ENCODE results near the gene KRTAP10-3.
A peak's percentile ranks its signal among the peaks of the same experiment; 100 is the strongest.

The KRTAP10-3 gene

DNA sequence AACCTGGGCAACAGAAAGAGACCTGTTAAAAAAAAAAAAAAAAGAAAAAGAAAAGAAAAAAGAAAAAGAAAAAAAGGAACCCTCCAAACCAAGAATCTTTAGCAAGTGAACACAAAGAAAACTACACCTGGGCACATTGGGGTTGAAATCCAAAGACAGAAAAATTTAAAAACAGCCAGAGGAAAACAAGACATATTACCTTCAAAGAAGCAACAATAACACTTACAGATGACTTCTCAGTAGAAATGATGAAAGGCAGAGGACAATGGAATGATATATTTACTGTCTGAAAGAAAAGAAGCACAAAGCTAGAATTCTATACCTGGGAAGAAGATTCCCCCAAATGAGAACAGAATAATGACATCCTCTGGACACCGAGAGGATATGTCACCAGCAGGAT, 15.9 kb downstream of the KRTAP10-3 start:
- DNase-seq (ENCODE audit: low spot score) = no peak
- no peak overlapping the region for H3K4me3 ChIP-seq (ENCODE audit: low read length in 2 of 2)
- no peak overlapping the region for H3K18ac ChIP-seq (ENCODE audit: low read length)
- no peak overlapping the region for H3K4me2 ChIP-seq (ENCODE audit: insufficient read depth, low read length, poor library complexity, severe bottlenecking)
- H4K91ac ChIP-seq (ENCODE audit: low read depth, low read length, poor library complexity) = no peak overlapping the region
- H3K27ac ChIP-seq (replicated peaks; ENCODE audit: low read length) = no peak overlapping the region
- H3K4me1 ChIP-seq (ENCODE audit: control insufficient read depth in 2 of 2, insufficient read depth in 1 of 2, low read depth in 1 of 2, low read length in 2 of 2) = no peaks in the 10 kb centered on the region
- H3K27me3 ChIP-seq (ENCODE audit: control insufficient read depth in 3 of 3, insufficient read depth in 3 of 3, low read depth in 1 of 3, low read length in 3 of 3) = peaks cover 0 to 1% (median 0%) of the 10 kb centered on the region in 3 experiments
- H4K8ac ChIP-seq (ENCODE audit: low read depth, low read length) = no peak overlapping the region
- H3K9ac ChIP-seq (ENCODE audit: low read depth, low read length, poor library complexity) = no peak overlapping the region
- H2AFZ ChIP-seq (ENCODE audit: low read length) = no peak overlapping the region
- H3K4ac ChIP-seq (ENCODE audit: low read length) = no peak overlapping the region
- no peak overlapping the region for H2AK5ac ChIP-seq (ENCODE audit: low read depth, low read length)
- H3K23ac ChIP-seq (ENCODE audit: low read depth, low read length, poor library complexity) = no peak overlapping the region
- no peak overlapping the region for H3K14ac ChIP-seq (ENCODE audit: low read length)
- no peak overlapping the region for H2BK12ac ChIP-seq (ENCODE audit: low read length)
- no peak overlapping the region for H2BK15ac ChIP-seq (ENCODE audit: low read length)
- no peaks in the 10 kb centered on the region for H3K79me1 ChIP-seq (ENCODE audit: low read depth, low read length)
- H3K36me3 ChIP-seq (replicated peaks in 1 of 2; ENCODE audit: control insufficient read depth in 2 of 2, insufficient read depth in 2 of 2, low read length in 2 of 2) = no peaks in the 10 kb centered on the region
- H2BK5ac ChIP-seq (ENCODE audit: low read length) = no peak overlapping the region
- WGBS, 2 donors (ENCODE audit: extremely low coverage in 2 of 2, insufficient read length in 2 of 2, insufficient replicate concordance in 1 of 2) = no CpG with 5 or more reads among the region's 1 CpG
- H3K9me3 ChIP-seq (replicated peaks in 1 of 2; ENCODE audit: control insufficient read depth in 2 of 2, insufficient read depth in 1 of 2, low read depth in 1 of 2, low read length in 2 of 2) = peaks cover 3 to 11% of the 10 kb centered on the region in 2 donors
- no peak overlapping the region for H2BK120ac ChIP-seq (ENCODE audit: low read depth, low read length)

GRCh38 chr21:44540741-44541288, 17.8 kb downstream of the KRTAP10-3 start:
- H3K18ac ChIP-seq (ENCODE audit: low read length) = no peak overlapping the region
- H2BK5ac ChIP-seq (ENCODE audit: low read length) = no peak overlapping the region
- no peak overlapping the region for H3K4me2 ChIP-seq (ENCODE audit: insufficient read depth, low read length, poor library complexity, severe bottlenecking)
- H3K14ac ChIP-seq (ENCODE audit: low read length) = no peak overlapping the region
- no peak overlapping the region for H3K4me3 ChIP-seq (ENCODE audit: low read length in 2 of 2)
- WGBS, 2 donors (ENCODE audit: extremely low coverage in 2 of 2, insufficient read length in 2 of 2, insufficient replicate concordance in 1 of 2) = no CpG with 5 or more reads among the region's 11 CpGs
- H2AFZ ChIP-seq (ENCODE audit: low read length) = no peak overlapping the region
- H4K8ac ChIP-seq (ENCODE audit: low read depth, low read length) = no peak overlapping the region
- peak overlapping the region; percentile 46 for H2BK15ac ChIP-seq (ENCODE audit: low read length)
- no peak overlapping the region for H4K91ac ChIP-seq (ENCODE audit: low read depth, low read length, poor library complexity)
- no peak overlapping the region for H2BK12ac ChIP-seq (ENCODE audit: low read length)
- no peak for DNase-seq (ENCODE audit: low spot score)
- peaks cover 3 to 9% of the 10 kb centered on the region in 2 donors for H3K9me3 ChIP-seq (replicated peaks in 1 of 2; ENCODE audit: control insufficient read depth in 2 of 2, insufficient read depth in 1 of 2, low read depth in 1 of 2, low read length in 2 of 2)
- peak overlapping the region; percentile 27 for H3K9ac ChIP-seq (ENCODE audit: low read depth, low read length, poor library complexity)
- no peak overlapping the region for H3K27ac ChIP-seq (replicated peaks; ENCODE audit: low read length)
- H3K4ac ChIP-seq (ENCODE audit: low read length) = no peak overlapping the region
- no peak overlapping the region for H2BK120ac ChIP-seq (ENCODE audit: low read depth, low read length)
- no peaks in the 10 kb centered on the region for H3K4me1 ChIP-seq (ENCODE audit: control insufficient read depth in 2 of 2, insufficient read depth in 1 of 2, low read depth in 1 of 2, low read length in 2 of 2)
- H3K79me1 ChIP-seq (ENCODE audit: low read depth, low read length) = no peaks in the 10 kb centered on the region
- H3K23ac ChIP-seq (ENCODE audit: low read depth, low read length, poor library complexity) = no peak overlapping the region
- H2AK5ac ChIP-seq (ENCODE audit: low read depth, low read length) = peak overlapping the region; percentile 49
- peaks cover 0 to 15% (median 0%) of the 10 kb centered on the region in 3 experiments for H3K27me3 ChIP-seq (ENCODE audit: control insufficient read depth in 3 of 3, insufficient read depth in 3 of 3, low read depth in 1 of 3, low read length in 3 of 3)
- no peaks in the 10 kb centered on the region for H3K36me3 ChIP-seq (replicated peaks in 1 of 2; ENCODE audit: control insufficient read depth in 2 of 2, insufficient read depth in 2 of 2, low read length in 2 of 2)

DNA sequence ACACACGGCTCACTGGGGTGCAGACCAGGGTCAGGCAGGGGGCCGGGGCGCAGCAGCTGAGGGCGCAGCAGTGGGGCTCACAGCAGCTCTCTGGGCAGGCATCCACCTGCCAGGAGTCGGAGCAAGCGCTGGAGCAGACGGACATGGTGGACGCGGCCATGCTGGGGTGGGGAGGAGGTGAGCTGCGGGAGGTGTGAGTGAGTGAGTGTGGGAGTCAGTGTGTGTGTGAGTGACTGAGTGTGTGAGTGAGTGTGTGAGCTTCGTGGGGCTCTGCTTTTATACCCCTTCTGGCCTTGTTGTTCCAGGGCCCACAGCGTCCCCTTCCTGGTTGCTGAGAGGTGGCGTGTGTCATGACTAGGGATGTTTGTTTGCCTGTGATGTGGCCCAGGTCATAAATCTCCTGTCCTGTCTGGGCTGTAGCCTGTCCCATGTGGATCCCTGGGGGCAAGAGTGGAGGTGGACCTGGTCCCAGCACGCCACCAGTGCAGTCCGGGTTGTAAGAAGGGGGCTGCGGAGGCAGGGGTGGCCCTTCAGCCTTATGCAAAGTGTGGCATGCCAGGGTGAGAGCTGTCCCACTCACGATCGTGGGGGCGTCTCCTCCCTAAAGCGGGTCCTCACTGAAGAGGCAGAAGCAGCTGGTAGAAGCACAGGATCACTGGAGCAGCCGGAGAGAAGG, 18.5 kb downstream of the KRTAP10-3 start, which contains the start of gene KRTAP10-1:
Gene KRTAP10-1, minus strand, starts transcription at position 205 of the 676 bp plus-strand sequence. Its CDS starts 45 bp downstream, at position 160.
- Histone ChIP-seq H3K23ac (ENCODE audit: low read depth, low read length, poor library complexity) (no peak within 1 kb of the TSS), H3K4me2 (ENCODE audit: insufficient read depth, low read length, poor library complexity, severe bottlenecking) (no peak within 1 kb of the TSS), H2AFZ (ENCODE audit: low read length) (no peak within 1 kb of the TSS), H3K9me3 (replicated peaks in 1 of 2; ENCODE audit: control insufficient read depth in 2 of 2, insufficient read depth in 1 of 2, low read depth in 1 of 2, low read length in 2 of 2) (peaks cover 3 to 9% of the 10 kb centered on the region in 2 donors), H3K18ac (ENCODE audit: low read length) (peak within 1 kb of the TSS; percentile 53), H3K36me3 (replicated peaks in 1 of 2; ENCODE audit: control insufficient read depth in 2 of 2, insufficient read depth in 2 of 2, low read length in 2 of 2) (no peaks in the 10 kb centered on the region), H4K91ac (ENCODE audit: low read depth, low read length, poor library complexity) (no peak within 1 kb of the TSS), H3K79me1 (ENCODE audit: low read depth, low read length) (no peaks in the 10 kb centered on the region), H2AK5ac (ENCODE audit: low read depth, low read length) (peak within 1 kb of the TSS; percentile 49), H2BK5ac (ENCODE audit: low read length) (no peak within 1 kb of the TSS), H2BK120ac (ENCODE audit: low read depth, low read length) (no peak within 1 kb of the TSS), H3K14ac (ENCODE audit: low read length) (peak within 1 kb of the TSS; percentile 92), H4K8ac (ENCODE audit: low read depth, low read length) (no peak within 1 kb of the TSS), H3K4ac (ENCODE audit: low read length) (no peak within 1 kb of the TSS), H3K27ac (replicated peaks; ENCODE audit: low read length) (no peak within 1 kb of the TSS), H3K27me3 (ENCODE audit: control insufficient read depth in 3 of 3, insufficient read depth in 3 of 3, low read depth in 1 of 3, low read length in 3 of 3) (peaks cover 0 to 15% (median 0%) of the 10 kb centered on the region in 3 experiments), H3K4me1 (ENCODE audit: control insufficient read depth in 2 of 2, insufficient read depth in 1 of 2, low read depth in 1 of 2, low read length in 2 of 2) (no peaks in the 10 kb centered on the region), H2BK15ac (ENCODE audit: low read length) (peak within 1 kb of the TSS; percentile 46), H3K4me3 (ENCODE audit: low read length in 2 of 2) (no peak within 1 kb of the TSS), H3K9ac (ENCODE audit: low read depth, low read length, poor library complexity) (peak within 1 kb of the TSS; percentile 27), H2BK12ac (ENCODE audit: low read length) (peak within 1 kb of the TSS; percentile 82)
- no CpG with 5 or more reads among the region's 21 CpGs for WGBS, 2 donors (ENCODE audit: extremely low coverage in 2 of 2, insufficient read length in 2 of 2, insufficient replicate concordance in 1 of 2)
- DNase-seq (ENCODE audit: low spot score) = no peak

GRCh38 chr21:44539046-44539445, 19.5 kb downstream of the KRTAP10-3 start:
- Histone ChIP-seq H2BK5ac (ENCODE audit: low read length) (no peak overlapping the region), H3K18ac (ENCODE audit: low read length) (peak overlapping the region; percentile 53), H3K9me3 (replicated peaks in 1 of 2; ENCODE audit: control insufficient read depth in 2 of 2, insufficient read depth in 1 of 2, low read depth in 1 of 2, low read length in 2 of 2) (peaks cover 3 to 9% of the 10 kb centered on the region in 2 donors), H3K4ac (ENCODE audit: low read length) (no peak overlapping the region), H3K9ac (ENCODE audit: low read depth, low read length, poor library complexity) (no peak overlapping the region), H2BK15ac (ENCODE audit: low read length) (no peak overlapping the region), H3K79me1 (ENCODE audit: low read depth, low read length) (no peaks in the 10 kb centered on the region), H4K91ac (ENCODE audit: low read depth, low read length, poor library complexity) (no peak overlapping the region), H3K14ac (ENCODE audit: low read length) (no peak overlapping the region), H2BK12ac (ENCODE audit: low read length) (no peak overlapping the region), H4K8ac (ENCODE audit: low read depth, low read length) (no peak overlapping the region), H3K36me3 (replicated peaks in 1 of 2; ENCODE audit: control insufficient read depth in 2 of 2, insufficient read depth in 2 of 2, low read length in 2 of 2) (no peaks in the 10 kb centered on the region), H2BK120ac (ENCODE audit: low read depth, low read length) (no peak overlapping the region), H3K27ac (replicated peaks; ENCODE audit: low read length) (no peak overlapping the region), H3K4me3 (ENCODE audit: low read length in 2 of 2) (no peak overlapping the region), H3K27me3 (ENCODE audit: control insufficient read depth in 3 of 3, insufficient read depth in 3 of 3, low read depth in 1 of 3, low read length in 3 of 3) (peaks cover 0 to 15% (median 0%) of the 10 kb centered on the region in 3 experiments), H3K4me1 (ENCODE audit: control insufficient read depth in 2 of 2, insufficient read depth in 1 of 2, low read depth in 1 of 2, low read length in 2 of 2) (no peaks in the 10 kb centered on the region), H2AK5ac (ENCODE audit: low read depth, low read length) (no peak overlapping the region), H3K23ac (ENCODE audit: low read depth, low read length, poor library complexity) (no peak overlapping the region), H3K4me2 (ENCODE audit: insufficient read depth, low read length, poor library complexity, severe bottlenecking) (no peak overlapping the region), H2AFZ (ENCODE audit: low read length) (no peak overlapping the region)
- DNase-seq (ENCODE audit: low spot score) = no peak
- no CpG with 5 or more reads among the region's 14 CpGs for WGBS, 2 donors (ENCODE audit: extremely low coverage in 2 of 2, insufficient read length in 2 of 2, insufficient replicate concordance in 1 of 2)
